Activated CD8-positive, alpha-beta memory T cell treated with anti-CD3 and anti-CD28 coated beads for 1 hour (primary cell): ENCODE measurements around the gene MMADHC.

Experiments used
- DNase-seq, 2 donors: peaks; one replicate each; pipeline ENCODE4 v3.0.0-alpha.2; 2020; ENCODE audit warnings: low read depth in 1 of 2; ENCODE audit errors: extremely low read depth in 1 of 2

Gene MMADHC

GRCh38 chr2:149559341-149560068 is 28.1 kb downstream of the MMADHC start:
- no peak for DNase-seq

- no peak for DNase-seq
These were observed 31.1 kb downstream of the MMADHC start for GRCh38 chr2:149556452-149556851.

GRCh38 chr2:149552830-149553229 is 34.7 kb downstream of the MMADHC start:
- DNase-seq: no peak

- DNase-seq: no peak
These were observed 35.3 kb downstream of the MMADHC start for GRCh38 chr2:149552226-149552625.

- no peak for DNase-seq
These were observed 42.9 kb downstream of the MMADHC start for GRCh38 chr2:149544692-149545091.

GRCh38 chr2:149543845-149544244 is 43.7 kb downstream of the MMADHC start:
- DNase-seq: no peak

- DNase-seq: no peak
These were observed 47.4 kb downstream of the MMADHC start for GRCh38 chr2:149540138-149540537.

GRCh38 chr2:149538138-149538833 is 49.3 kb downstream of the MMADHC start:
- DNase-seq: no peak

GRCh38 chr2:149537092-149537726 is 50.4 kb downstream of the MMADHC start:
- no peak for DNase-seq

- no peak for DNase-seq
These were observed 50.9 kb downstream of the MMADHC start for GRCh38 chr2:149536649-149537048.

- DNase-seq: no peak
These were observed 52.9 kb downstream of the MMADHC start for GRCh38 chr2:149534674-149535073.

- DNase-seq: no peak
These were observed 58.6 kb downstream of the MMADHC start for GRCh38 chr2:149528983-149529382.

- no peak for DNase-seq
These were observed 59.4 kb downstream of the MMADHC start for GRCh38 chr2:149527998-149528755.

- DNase-seq: no peak
These were observed 60.9 kb downstream of the MMADHC start for GRCh38 chr2:149526689-149527088.

- no peak for DNase-seq
These were observed 62.3 kb downstream of the MMADHC start for GRCh38 chr2:149525323-149525722.
